GM12872 (cell line): ENCODE data around the gene SLC9A1.

Experiments used
- CTCF ChIP-seq: IDR thresholded peaks from 3 replicates; pipeline ENCODE4 v1.5.1; 2011; ENCODE audit warnings: low read depth, mild to moderate bottlenecking, low read length, moderate library complexity; ENCODE audit not compliant: insufficient read depth

Gene SLC9A1

GRCh38 chr1:27058966-27059669 is 95.8 kb downstream of the SLC9A1 start:
- no peak for TF ChIP-seq CTCF

- TF ChIP-seq CTCF, result no peak
These were observed 96.9 kb downstream of the SLC9A1 start for GRCh38 chr1:27057801-27058625.

GRCh38 chr1:27057389-27057788 is 97.5 kb downstream of the SLC9A1 start:
- TF ChIP-seq CTCF, result no peak

GRCh38 chr1:27053977-27054753 is 100.8 kb downstream of the SLC9A1 start:
- TF ChIP-seq CTCF, result no peak

- TF ChIP-seq CTCF, result no peak
These were observed 102.4 kb downstream of the SLC9A1 start for GRCh38 chr1:27052527-27052926.

- TF ChIP-seq CTCF, result no peak
These were observed 105.3 kb downstream of the SLC9A1 start for GRCh38 chr1:27049607-27050006.

GRCh38 chr1:27049100-27049499 is 105.8 kb downstream of the SLC9A1 start:
- no peak for TF ChIP-seq CTCF
